HG02870 (cell line): ENCODE measurements around the gene LIPN.

Experiments
- ATAC-seq: cut with Tn5 transposase; IDR thresholded peaks from one replicate; pipeline ENCODE4 v1.9.1; 2021; ENCODE audit warnings: mild to moderate bottlenecking, moderate library complexity; ENCODE audit not compliant: unreplicated experiment

Gene LIPN

GRCh38 chr10:88820748-88821401 is 61.1 kb downstream of the LIPN start:
- no peak for ATAC-seq

GRCh38 chr10:88826388-88826787 is 66.6 kb downstream of the LIPN start:
- ATAC-seq: no peak

- ATAC-seq: no peak
Observed at GRCh38 chr10:88827671-88828070, 67.9 kb downstream of the LIPN start.

GRCh38 chr10:88828310-88828709 is 68.5 kb downstream of the LIPN start:
- no peak for ATAC-seq
